ENCODE results near the gene EFNA1. TPM values are rescaled to one million over a fixed set of nuclear protein-coding genes. Genes with fewer than 3 reads are reported as not detected.
A peak's percentile ranks its signal among the peaks of the same experiment; 100 is the strongest.

Gene EFNA1
- polyA plus RNA-seq, 2 of the 4 experiments (the other 2 are of a cell fraction): 25.1 to 38.9 TPM

- Histone ChIP-seq H3K4me1 (peaks cover 12% of the 10 kb centered on the region), H3K9me3 (no peaks in the 10 kb centered on the region), H3K27ac (peak overlapping the region in 1 of 2 experiments; percentile 41; a peak in 2 of 6 replicates), H3K4me2 (peak overlapping the region; percentile 43), H3K4me3 (no peak overlapping the region)
- TF ChIP-seq HOXA7 (CRISPR knock-in tag; IDR thresholded peaks at IDR 0.05) (no peak), RAD21 (conservative IDR thresholded peaks at IDR 0.05 in 1 of 2, IDR thresholded peaks at IDR 0.05 in 1 of 2) (peak; percentile 73 to 76), PBX3 (IDR thresholded peaks at IDR 0.05) (no peak), SREBF2 (IDR thresholded peaks at IDR 0.05) (no peak), SMC3 (IDR thresholded peaks at IDR 0.05) (peak; percentile 85), CTCF (IDR thresholded peaks at IDR 0.05) (peak; percentile 74), JUNB (IDR thresholded peaks at IDR 0.05) (no peak)
- ATAC-seq (peak; percentile 80 to 84), FAIRE-seq (no peak), DNase-seq (ENCODE audit: low read depth in 1 of 2, low spot score in 1 of 2) (peak in 1 of 2 experiments; percentile 66)
- 34% methylated on average over 11 of the region's 13 CpGs for WGBS (ENCODE audit: missing lambda C conversion rate)
- ChIA-PET CTCF (interaction anchor here (2.4 to 13.8 kb wide), 5 partner anchors 8 to 79 kb away, joined by 22 to 384 read pairs (median 175); partner anchors contain the start of genes EFNA1, KRTCAP2, SLC50A1 and TRIM46), POLR2A (no interaction called here)
Observed at GRCh38 chr1:155093911-155094621, 33.6 kb upstream of the EFNA1 start.

- H3K4me3 ChIP-seq: no peak overlapping the region
- no peak for FAIRE-seq
- no peak for TF ChIP-seq HOXA7 (CRISPR knock-in tag; IDR thresholded peaks at IDR 0.05)
- no peak for TF ChIP-seq HDAC2 (IDR thresholded peaks at IDR 0.05)
- TF ChIP-seq RFX5 (IDR thresholded peaks at IDR 0.05): no peak
- no peak for TF ChIP-seq ELK1 (IDR thresholded peaks at IDR 0.05; ENCODE audit: low read depth, low read length)
- ChIA-PET CTCF (interaction anchor here (0.9 to 13.8 kb wide), 9 partner anchors 9 to 98 kb away, joined by 4 to 309 read pairs (median 5); partner anchors contain the start of genes EFNA1, KRTCAP2, SLC50A1 and TRIM46), POLR2A (no interaction called here)
- peak overlapping the region; percentile 43; the same call in 1 of the 3 replicates for H3K4me2 ChIP-seq
- H3K9me3 ChIP-seq: no peaks in the 10 kb centered on the region
- H3K4me1 ChIP-seq: peaks cover 12% of the 10 kb centered on the region
- WGBS (ENCODE audit: missing lambda C conversion rate): 64% methylated on average over 2 of the region's 2 CpGs
- H3K27ac ChIP-seq: no peak overlapping the region
- peak in 1 of 2 experiments; percentile 6; a peak in 1 of 6 replicates for ATAC-seq
- no peak for DNase-seq (ENCODE audit: low read depth in 1 of 2, low spot score in 1 of 2)
Observed at GRCh38 chr1:155094622-155094948, 33.1 kb upstream of the EFNA1 start.

- POLR2A ChIA-PET: no interaction called here
Observed at GRCh38 chr1:155099331-155099730, 28.3 kb upstream of the EFNA1 start.

More at GRCh38 chr1:155099331-155099730, 28.3 kb upstream of the EFNA1 start:
- ATAC-seq: no peak
- H3K27ac ChIP-seq: no peak overlapping the region
- TF ChIP-seq SMC3 (IDR thresholded peaks at IDR 0.05): no peak
- no peak for TF ChIP-seq REST (IDR thresholded peaks at IDR 0.05)
- TF ChIP-seq ZFP36 (IDR thresholded peaks at IDR 0.05; ENCODE audit: borderline replicate concordance, partially characterized antibody): no peak
- TF ChIP-seq POLR2AphosphoS2 (conservative IDR thresholded peaks at IDR 0.05; ENCODE audit: low read length): no peak
- TF ChIP-seq HOXA7 (CRISPR knock-in tag; IDR thresholded peaks at IDR 0.05): no peak
- TF ChIP-seq NFE2L2 (conservative IDR thresholded peaks at IDR 0.05; ENCODE audit: low read length): no peak
- TF ChIP-seq POLR2A (IDR thresholded peaks at IDR 0.05; ENCODE audit: low read length): no peak
- no peak for TF ChIP-seq FOSB (CRISPR knock-in tag; IDR thresholded peaks at IDR 0.05)
- H3K4me1 ChIP-seq: peaks cover under 1% of the 10 kb centered on the region; the same call in 1 of the 3 replicates
- no peak for FAIRE-seq
- CTCF ChIA-PET: interaction anchor here (0.7 to 13.8 kb wide), 5 partner anchors 8 to 730 kb away, joined by 4 to 309 read pairs (median 26); partner anchors contain the start of genes EFNA1, KRTCAP2, SLC50A1 and TRIM46
- H3K4me3 ChIP-seq: no peak overlapping the region
- no peak for DNase-seq (ENCODE audit: low read depth in 1 of 2, low spot score in 1 of 2)
- no peak overlapping the region for H3K4me2 ChIP-seq
- 79% methylated on average over 7 of the region's 7 CpGs for WGBS (ENCODE audit: missing lambda C conversion rate)
- H3K9me3 ChIP-seq: no peaks in the 10 kb centered on the region

Measured in A549 (cell line).